Rectal smooth muscle tissue (tissue), 1 donor: ENCODE measurements around the gene KLHL2.
"Not testable (repeated sequence)": the region's sequence is repeated elsewhere in the genome, so short reads cannot be mapped to it uniquely, and the experiment has no call there.

ENCODE experiments used
- H3K27ac ChIP-seq: one replicate; pipeline ENCODE4 v1.7.0; 2013; ENCODE audit warnings: low read depth, low read length, inconsistent platforms
- H3K27me3 ChIP-seq: one replicate; pipeline ENCODE4 v1.7.0; 2013; ENCODE audit warnings: low read length; ENCODE audit not compliant: control insufficient read depth, insufficient read depth
- H3K36me3 ChIP-seq: one replicate; pipeline ENCODE4 v1.7.0; 2013; ENCODE audit warnings: low read length; ENCODE audit not compliant: control insufficient read depth, insufficient read depth
- H3K4me1 ChIP-seq: one replicate; pipeline ENCODE4 v1.7.0; 2013; ENCODE audit warnings: low read length; ENCODE audit not compliant: control insufficient read depth, insufficient read depth
- H3K4me3 ChIP-seq: one replicate; pipeline ENCODE4 v1.7.0; 2013; ENCODE audit warnings: low read length
- H3K9ac ChIP-seq: one replicate; pipeline ENCODE4 v1.7.0; 2013; ENCODE audit warnings: low read length

The KLHL2 gene

GRCh38 chr4:165207016-165207430 is 338 bp upstream of the KLHL2 start:
- H3K4me1 ChIP-seq, result no peaks in the 10 kb centered on the region
- peak overlapping the region; percentile 78 for H3K27ac ChIP-seq
- H3K36me3 ChIP-seq, result no peaks in the 10 kb centered on the region
- no peaks in the 10 kb centered on the region for H3K27me3 ChIP-seq
- peak overlapping the region; percentile 53 for H3K9ac ChIP-seq
- H3K4me3 ChIP-seq, result peak overlapping the region; percentile 97

- H3K9ac ChIP-seq, result peak overlapping the region; percentile 8
- H3K36me3 ChIP-seq, result no peaks in the 10 kb centered on the region
- H3K4me3 ChIP-seq, result peak overlapping the region; percentile 97
- H3K27me3 ChIP-seq, result no peaks in the 10 kb centered on the region
- H3K4me1 ChIP-seq, result no peaks in the 10 kb centered on the region
- peak overlapping the region; percentile 58 for H3K27ac ChIP-seq
Observed at GRCh38 chr4:165208221-165208652, 876 bp downstream of the KLHL2 start.

- H3K36me3 ChIP-seq, result no peaks in the 10 kb centered on the region
- no peaks in the 10 kb centered on the region for H3K4me1 ChIP-seq
- peak overlapping the region; percentile 39 for H3K4me3 ChIP-seq
- H3K27me3 ChIP-seq, result no peaks in the 10 kb centered on the region
- H3K27ac ChIP-seq, result no peak overlapping the region
- H3K9ac ChIP-seq, result no peak overlapping the region
Observed at GRCh38 chr4:165208741-165209388, 1.5 kb downstream of the KLHL2 start.

GRCh38 chr4:165209796-165210195 is 2.4 kb downstream of the KLHL2 start:
- Histone ChIP-seq H3K4me3 (no peak overlapping the region), H3K36me3 (no peaks in the 10 kb centered on the region), H3K27ac (no peak overlapping the region), H3K27me3 (no peaks in the 10 kb centered on the region), H3K4me1 (no peaks in the 10 kb centered on the region), H3K9ac (no peak overlapping the region)

- H3K27me3 ChIP-seq, result no peaks in the 10 kb centered on the region
- no peak overlapping the region for H3K9ac ChIP-seq
- H3K4me3 ChIP-seq, result no peak overlapping the region
- H3K36me3 ChIP-seq, result no peaks in the 10 kb centered on the region
- no peaks in the 10 kb centered on the region for H3K4me1 ChIP-seq
- H3K27ac ChIP-seq, result no peak overlapping the region
Observed at GRCh38 chr4:165210566-165210965, 3.2 kb downstream of the KLHL2 start.

GRCh38 chr4:165212647-165213046 is 5.3 kb downstream of the KLHL2 start:
- not testable (repeated sequence) for H3K27me3 ChIP-seq, H3K27ac ChIP-seq, H3K4me1 ChIP-seq, H3K36me3 ChIP-seq, H3K9ac ChIP-seq, H3K4me3 ChIP-seq

- not testable (repeated sequence) for H3K27me3 ChIP-seq, H3K4me1 ChIP-seq, H3K36me3 ChIP-seq, H3K27ac ChIP-seq, H3K9ac ChIP-seq, H3K4me3 ChIP-seq
Observed at GRCh38 chr4:165213404-165213803, 6.0 kb downstream of the KLHL2 start.

- H3K4me3 ChIP-seq, H3K4me1 ChIP-seq, H3K9ac ChIP-seq, H3K36me3 ChIP-seq, H3K27me3 ChIP-seq, H3K27ac ChIP-seq: not testable (repeated sequence)
Observed at GRCh38 chr4:165213991-165214709, 6.8 kb downstream of the KLHL2 start.

GRCh38 chr4:165215034-165215751 is 7.8 kb downstream of the KLHL2 start:
- not testable (repeated sequence) for H3K4me1 ChIP-seq, H3K27ac ChIP-seq, H3K36me3 ChIP-seq, H3K27me3 ChIP-seq, H3K4me3 ChIP-seq, H3K9ac ChIP-seq

- H3K27me3 ChIP-seq, H3K27ac ChIP-seq, H3K36me3 ChIP-seq, H3K4me1 ChIP-seq, H3K4me3 ChIP-seq, H3K9ac ChIP-seq: not testable (repeated sequence)
Observed at GRCh38 chr4:165215761-165216487, 8.6 kb downstream of the KLHL2 start.

- Histone ChIP-seq H3K4me3 (no peak overlapping the region), H3K4me1 (no peaks in the 10 kb centered on the region), H3K27ac (no peak overlapping the region), H3K36me3 (no peaks in the 10 kb centered on the region), H3K27me3 (no peaks in the 10 kb centered on the region), H3K9ac (no peak overlapping the region)
Observed at GRCh38 chr4:165217325-165217724, 10.0 kb downstream of the KLHL2 start.

- H3K27ac ChIP-seq, H3K27me3 ChIP-seq, H3K4me1 ChIP-seq, H3K4me3 ChIP-seq, H3K9ac ChIP-seq, H3K36me3 ChIP-seq: not testable (repeated sequence)
Observed at GRCh38 chr4:165221306-165221705, 13.9 kb downstream of the KLHL2 start.
